Uterus (tissue), 4 donors: ENCODE measurements around the gene PIAS4. TPM values are rescaled to one million over a fixed set of nuclear protein-coding genes. Genes with fewer than 3 reads are reported as not detected.

Source experiments
- DNase-seq, 2 donors: peaks; one replicate each; pipeline ENCODE4 v3.0.0-alpha.2; 2019 to 2020
- H3K27ac ChIP-seq, 2 donors: fragments of 200-600 bp; sonication (generic); 1 replicate in 1 of 2; 2 replicates in 1 of 2; pipeline ENCODE4 v1.5.1; 2016 to 2018
- H3K27me3 ChIP-seq, 2 donors: fragments of 200-600 bp; sonication (generic); one replicate each; pipeline ENCODE4 v1.5.1; 2018 to 2019; ENCODE audit warnings: control low read depth in 1 of 2
- H3K36me3 ChIP-seq, 2 donors: fragments of 200-600 bp; sonication (generic); one replicate each; pipeline ENCODE4 v1.5.1; 2019; ENCODE audit warnings: control low read depth in 1 of 2
- H3K4me1 ChIP-seq, 2 donors: fragments of 200-600 bp; sonication (generic); one replicate each; pipeline ENCODE4 v1.5.1; 2018 to 2019; ENCODE audit warnings: control low read depth in 1 of 2
- H3K4me3 ChIP-seq, 2 donors: fragments of 200-600 bp; sonication (generic); 1 replicate in 1 of 2; 2 replicates in 1 of 2; pipeline ENCODE4 v1.5.1; 2018 to 2019; ENCODE audit warnings: mild to moderate bottlenecking in 1 of 2
- H3K9me3 ChIP-seq, 2 donors: fragments of 200-600 bp; sonication (generic); one replicate each; pipeline ENCODE4 v1.5.1; 2019; ENCODE audit warnings: control low read depth in 1 of 2
- CTCF ChIP-seq, 4 experiments: fragments of 200-600 bp in 2 of 4; fragments of 450-650 bp in 2 of 4; sonication (generic) in 2 of 4; IDR thresholded peaks; one replicate each; pipeline ENCODE4 v1.5.1; 2016 to 2019; ENCODE audit warnings: antibody characterized with exemption in 4 of 4, mild to moderate bottlenecking in 2 of 4, moderate library complexity in 1 of 4
- POLR2A ChIP-seq, 2 donors: fragments of 450-650 bp; IDR thresholded peaks; one replicate each; pipeline ENCODE4 v1.6.1; 2016; ENCODE audit warnings: antibody characterized with exemption in 2 of 2, mild to moderate bottlenecking in 1 of 2, moderate library complexity in 1 of 2
- intact Hi-C: fragments of 100-400 bp; cut with DNase I; formaldehyde crosslinking; loops from one replicate; pipeline ENCODE4 v1.15.1; 2023; ENCODE audit warnings: low total_unique reads
- total RNA-seq, 4 donors: library from RNA; depleted of rRNA in 3 of 4; stranded (reverse); fragments of >200 nt in 3 of 4; gene quantifications; one replicate each; pipeline versions ENCODE4 v1.1.0 to v1.2.4, GENCODE V29; 2014 to 2023
- donor health status: DM: yes; HTN: yes; CAD: no.

Gene PIAS4
- total RNA-seq, 4 donors from 2014 or later: 10.0 to 39.4 (median 23.4) TPM

- no peaks in the 10 kb centered on the region for H3K36me3 ChIP-seq
- intact Hi-C loops: no loop called here
- DNase-seq: peak; percentile 92 to 94
- TF ChIP-seq POLR2A (IDR thresholded peaks at IDR 0.05) (peak in 1 of 2 donors; percentile 38), CTCF (IDR thresholded peaks at IDR 0.05) (peak in 1 of 4 experiments; percentile 2)
- H3K9me3 ChIP-seq: no peaks in the 10 kb centered on the region
- H3K4me1 ChIP-seq: peaks cover 9 to 53% of the 10 kb centered on the region in 2 donors
- peak overlapping the region; percentile 27 to 34 for H3K4me3 ChIP-seq
- H3K27me3 ChIP-seq: no peaks in the 10 kb centered on the region
- peak overlapping the region; percentile 98 for H3K27ac ChIP-seq
Measured at GRCh38 chr19:4057931-4058692, 50.6 kb downstream of the PIAS4 start.

GRCh38 chr19:4058693-4059452 lies 51.3 kb downstream of the PIAS4 start:
- intact Hi-C loops: no loop called here
- no peaks in the 10 kb centered on the region for H3K36me3 ChIP-seq
- peaks cover 11 to 57% of the 10 kb centered on the region in 2 donors for H3K4me1 ChIP-seq
- TF ChIP-seq CTCF (IDR thresholded peaks at IDR 0.05): no peak
- no peak for TF ChIP-seq POLR2A (IDR thresholded peaks at IDR 0.05)
- peak overlapping the region; percentile 98 for H3K27ac ChIP-seq
- DNase-seq: peak in 1 of 2 donors; percentile 52
- H3K27me3 ChIP-seq: no peaks in the 10 kb centered on the region
- peak overlapping the region; percentile 27 to 34 for H3K4me3 ChIP-seq
- H3K9me3 ChIP-seq: no peaks in the 10 kb centered on the region

- no peaks in the 10 kb centered on the region for H3K9me3 ChIP-seq
- DNase-seq: no peak
- H3K4me1 ChIP-seq: peaks cover 11 to 57% of the 10 kb centered on the region in 2 donors
- intact Hi-C loops: no loop called here
- no peaks in the 10 kb centered on the region for H3K36me3 ChIP-seq
- TF ChIP-seq POLR2A (IDR thresholded peaks at IDR 0.05): no peak
- no peak for TF ChIP-seq CTCF (IDR thresholded peaks at IDR 0.05)
- H3K27ac ChIP-seq: peak overlapping the region; percentile 98
- no peaks in the 10 kb centered on the region for H3K27me3 ChIP-seq
- H3K4me3 ChIP-seq: peak overlapping the region; percentile 27 to 34
Measured at GRCh38 chr19:4059453-4059871, 51.9 kb downstream of the PIAS4 start.

- Histone ChIP-seq H3K4me1 (peaks cover 11 to 57% of the 10 kb centered on the region in 2 donors), H3K9me3 (no peaks in the 10 kb centered on the region), H3K27me3 (no peaks in the 10 kb centered on the region), H3K36me3 (no peaks in the 10 kb centered on the region), H3K4me3 (peak overlapping the region; percentile 10 to 34), H3K27ac (peak overlapping the region; percentile 98)
- TF ChIP-seq CTCF (IDR thresholded peaks at IDR 0.05) (no peak), POLR2A (IDR thresholded peaks at IDR 0.05) (no peak)
- DNase-seq: peak; percentile 87 to 90
- intact Hi-C loops: no loop called here
Measured at GRCh38 chr19:4059891-4060620, 52.5 kb downstream of the PIAS4 start.
